ENCODE data around the gene FAM110D.

The FAM110D gene

GRCh38 chr1:26127235-26128163, 31.4 kb upstream of the FAM110D start:
- in situ Hi-C loops (cut with HindIII; ENCODE audit: low sequenced_read_pairs) = no loop called here

- in situ Hi-C loops (cut with HindIII; ENCODE audit: low sequenced_read_pairs) = no loop called here
Observed at GRCh38 chr1:26129778-26130177, 29.1 kb upstream of the FAM110D start.

GRCh38 chr1:26130695-26131094, 28.2 kb upstream of the FAM110D start:
- in situ Hi-C loops (cut with HindIII; ENCODE audit: low sequenced_read_pairs) = no loop called here

GRCh38 chr1:26132128-26132833, 26.6 kb upstream of the FAM110D start:
- in situ Hi-C loops (cut with HindIII; ENCODE audit: low sequenced_read_pairs) = no loop called here

GRCh38 chr1:26132834-26133167, 26.1 kb upstream of the FAM110D start:
- in situ Hi-C loops (cut with HindIII; ENCODE audit: low sequenced_read_pairs) = no loop called here

GRCh38 chr1:26134466-26134865, 24.4 kb upstream of the FAM110D start:
- in situ Hi-C loops (cut with HindIII; ENCODE audit: low sequenced_read_pairs) = no loop called here

GRCh38 chr1:26138974-26139558, 19.8 kb upstream of the FAM110D start:
- in situ Hi-C loops (cut with HindIII; ENCODE audit: low sequenced_read_pairs) = no loop called here

- in situ Hi-C loops (cut with HindIII; ENCODE audit: low sequenced_read_pairs) = no loop called here
Observed at GRCh38 chr1:26142159-26142558, 16.7 kb upstream of the FAM110D start.

- in situ Hi-C loops (cut with HindIII; ENCODE audit: low sequenced_read_pairs) = loop anchor here (5.0 kb wide), 1 partner anchor 88 kb away; no protein-coding TSS in a partner anchor
Observed at GRCh38 chr1:26145041-26145959, 13.6 kb upstream of the FAM110D start.

GRCh38 chr1:26145960-26146294, 13.0 kb upstream of the FAM110D start:
- in situ Hi-C loops (cut with HindIII; ENCODE audit: low sequenced_read_pairs) = loop anchor here (5.0 kb wide), 1 partner anchor 89 kb away; no protein-coding TSS in a partner anchor

GRCh38 chr1:26148887-26149286, 10.0 kb upstream of the FAM110D start:
- in situ Hi-C loops (cut with HindIII; ENCODE audit: low sequenced_read_pairs) = loop anchor here (5.0 kb wide), 1 partner anchor 92 kb away; no protein-coding TSS in a partner anchor

GRCh38 chr1:26153966-26154532, 4.8 kb upstream of the FAM110D start:
- in situ Hi-C loops (cut with HindIII; ENCODE audit: low sequenced_read_pairs) = no loop called here

- in situ Hi-C loops (cut with HindIII; ENCODE audit: low sequenced_read_pairs) = no loop called here
Observed at GRCh38 chr1:26154750-26155149, 4.1 kb upstream of the FAM110D start.

GRCh38 chr1:26155370-26156284, 3.3 kb upstream of the FAM110D start:
- in situ Hi-C loops (cut with HindIII; ENCODE audit: low sequenced_read_pairs) = no loop called here

GRCh38 chr1:26156285-26157038, 2.4 kb upstream of the FAM110D start:
- in situ Hi-C loops (cut with HindIII; ENCODE audit: low sequenced_read_pairs) = no loop called here

- in situ Hi-C loops (cut with HindIII; ENCODE audit: low sequenced_read_pairs) = no loop called here
Observed at GRCh38 chr1:26158271-26158907, 490 bp upstream of the FAM110D start.

- in situ Hi-C loops (cut with HindIII; ENCODE audit: low sequenced_read_pairs) = no loop called here
Observed at GRCh38 chr1:26159743-26160039, 812 bp downstream of the FAM110D start.

Measured in endothelial cell of hepatic sinusoid (primary cell).